OCI-M2 (cell line): ENCODE measurements around the gene PDE4D.
"Not testable (repeated sequence)": the region's sequence is repeated elsewhere in the genome, so short reads cannot be mapped to it uniquely, and the experiment has no call there.

Experiments
- DNase-seq: peaks from one replicate; lab custom pipeline; 2025; ENCODE audit not compliant: unreplicated experiment; lab: John Stamatoyannopoulos, UW

Gene PDE4D

GRCh38 chr5:59000211-59000610 is 893.3 kb downstream of the PDE4D start:
- DNase-seq, result no peak

- DNase-seq, result no peak
Observed at GRCh38 chr5:58999804-59000203, 893.7 kb downstream of the PDE4D start.

- DNase-seq, result no peak
Observed at GRCh38 chr5:58998544-58998943, 895.0 kb downstream of the PDE4D start.

- DNase-seq, result not testable (repeated sequence)
Observed at GRCh38 chr5:58995779-58996178, 897.7 kb downstream of the PDE4D start.

GRCh38 chr5:58993461-58993860 is 900.1 kb downstream of the PDE4D start:
- DNase-seq, result no peak

GRCh38 chr5:58988938-58989337 is 904.6 kb downstream of the PDE4D start:
- DNase-seq, result no peak

GRCh38 chr5:58987193-58987592 is 906.3 kb downstream of the PDE4D start:
- DNase-seq, result no peak

GRCh38 chr5:58986281-58986680 is 907.2 kb downstream of the PDE4D start:
- no peak for DNase-seq

GRCh38 chr5:58985759-58986158 is 907.8 kb downstream of the PDE4D start:
- no peak for DNase-seq

- DNase-seq, result no peak
Observed at GRCh38 chr5:58985311-58985710, 908.2 kb downstream of the PDE4D start.

GRCh38 chr5:58983526-58984452 is 909.7 kb downstream of the PDE4D start:
- DNase-seq, result no peak

- no peak for DNase-seq
Observed at GRCh38 chr5:58980890-58981289, 912.6 kb downstream of the PDE4D start.

GRCh38 chr5:58979090-58979489 is 914.4 kb downstream of the PDE4D start:
- DNase-seq, result no peak

- DNase-seq, result no peak
Observed at GRCh38 chr5:58974601-58975000, 918.9 kb downstream of the PDE4D start.

- DNase-seq, result no peak
Observed at GRCh38 chr5:58974083-58974482, 919.4 kb downstream of the PDE4D start.

GRCh38 chr5:58972301-58972700 is 921.2 kb downstream of the PDE4D start:
- no peak for DNase-seq

- DNase-seq, result no peak
Observed at GRCh38 chr5:58970766-58971165, 922.8 kb downstream of the PDE4D start.

GRCh38 chr5:58969795-58970194 is 923.7 kb downstream of the PDE4D start:
- DNase-seq, result no peak

GRCh38 chr5:58969253-58969652 is 924.3 kb downstream of the PDE4D start:
- no peak for DNase-seq

GRCh38 chr5:58968350-58968749 is 925.2 kb downstream of the PDE4D start:
- DNase-seq, result no peak

- no peak for DNase-seq
Observed at GRCh38 chr5:58967597-58968281, 925.8 kb downstream of the PDE4D start.

- DNase-seq, result no peak
Observed at GRCh38 chr5:58965677-58966414, 927.7 kb downstream of the PDE4D start.
